Measurements from ENCODE around the gene CLIC4.
"Not testable (repeated sequence)": the region's sequence is repeated elsewhere in the genome, so short reads cannot be mapped to it uniquely, and the experiment has no call there.

The CLIC4 gene

DNA sequence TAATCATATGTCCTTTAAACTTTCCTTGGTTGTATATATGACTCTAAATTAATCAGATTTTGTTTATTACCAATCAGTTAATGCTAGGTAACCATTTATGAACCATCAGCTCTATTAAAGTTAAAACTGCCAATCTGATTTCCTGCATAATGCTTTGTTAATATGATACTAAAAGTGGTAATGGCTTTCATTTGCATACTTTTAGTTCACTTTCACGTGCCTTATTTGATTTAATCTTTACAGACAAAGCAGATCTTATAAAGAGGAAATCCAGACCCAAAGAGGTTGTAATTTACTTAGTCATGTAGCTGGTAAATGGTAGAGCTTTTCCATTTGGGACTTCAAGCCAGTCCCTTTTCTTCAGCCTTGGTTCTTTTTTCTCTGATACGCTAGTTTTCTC, 61.3 kb downstream of the CLIC4 start:
- no peak for FAIRE-seq
- TF ChIP-seq, protein P1, sequence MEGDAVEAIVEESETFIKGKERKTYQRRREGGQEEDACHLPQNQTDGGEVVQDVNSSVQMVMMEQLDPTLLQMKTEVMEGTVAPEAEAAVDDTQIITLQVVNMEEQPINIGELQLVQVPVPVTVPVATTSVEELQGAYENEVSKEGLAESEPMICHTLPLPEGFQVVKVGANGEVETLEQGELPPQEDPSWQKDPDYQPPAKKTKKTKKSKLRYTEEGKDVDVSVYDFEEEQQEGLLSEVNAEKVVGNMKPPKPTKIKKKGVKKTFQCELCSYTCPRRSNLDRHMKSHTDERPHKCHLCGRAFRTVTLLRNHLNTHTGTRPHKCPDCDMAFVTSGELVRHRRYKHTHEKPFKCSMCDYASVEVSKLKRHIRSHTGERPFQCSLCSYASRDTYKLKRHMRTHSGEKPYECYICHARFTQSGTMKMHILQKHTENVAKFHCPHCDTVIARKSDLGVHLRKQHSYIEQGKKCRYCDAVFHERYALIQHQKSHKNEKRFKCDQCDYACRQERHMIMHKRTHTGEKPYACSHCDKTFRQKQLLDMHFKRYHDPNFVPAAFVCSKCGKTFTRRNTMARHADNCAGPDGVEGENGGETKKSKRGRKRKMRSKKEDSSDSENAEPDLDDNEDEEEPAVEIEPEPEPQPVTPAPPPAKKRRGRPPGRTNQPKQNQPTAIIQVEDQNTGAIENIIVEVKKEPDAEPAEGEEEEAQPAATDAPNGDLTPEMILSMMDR (IDR thresholded peaks at IDR 0.05; ENCODE audit: insufficient read depth, missing control alignments): no peak
- no peak for DNase-seq (ENCODE audit: insufficient read length, low spot score)

GRCh38 chr1:24811494-24811893, 66.2 kb downstream of the CLIC4 start:
- DNase-seq (ENCODE audit: insufficient read length, low spot score); FAIRE-seq: not testable (repeated sequence)

- not testable (repeated sequence) for FAIRE-seq; DNase-seq (ENCODE audit: insufficient read length, low spot score)
These were observed 75.0 kb downstream of the CLIC4 start for GRCh38 chr1:24820221-24820620.

- DNase-seq (ENCODE audit: insufficient read length, low spot score) (no peak), FAIRE-seq (no peak)
- TF ChIP-seq, protein P1 (IDR thresholded peaks at IDR 0.05; ENCODE audit: insufficient read depth, missing control alignments): no peak
These were observed 77.6 kb downstream of the CLIC4 start for GRCh38 chr1:24822887-24823286.

GRCh38 chr1:24823486-24823885, 78.2 kb downstream of the CLIC4 start:
- not testable (repeated sequence) for FAIRE-seq

GRCh38 chr1:24825174-24825573, 79.9 kb downstream of the CLIC4 start:
- DNase-seq (ENCODE audit: insufficient read length, low spot score): no peak
- no peak for FAIRE-seq
- TF ChIP-seq, protein P1 (IDR thresholded peaks at IDR 0.05; ENCODE audit: insufficient read depth, missing control alignments): no peak

More at GRCh38 chr1:24823486-24823885, 78.2 kb downstream of the CLIC4 start:
- not testable (repeated sequence) for DNase-seq (ENCODE audit: insufficient read length, low spot score)

DNA sequence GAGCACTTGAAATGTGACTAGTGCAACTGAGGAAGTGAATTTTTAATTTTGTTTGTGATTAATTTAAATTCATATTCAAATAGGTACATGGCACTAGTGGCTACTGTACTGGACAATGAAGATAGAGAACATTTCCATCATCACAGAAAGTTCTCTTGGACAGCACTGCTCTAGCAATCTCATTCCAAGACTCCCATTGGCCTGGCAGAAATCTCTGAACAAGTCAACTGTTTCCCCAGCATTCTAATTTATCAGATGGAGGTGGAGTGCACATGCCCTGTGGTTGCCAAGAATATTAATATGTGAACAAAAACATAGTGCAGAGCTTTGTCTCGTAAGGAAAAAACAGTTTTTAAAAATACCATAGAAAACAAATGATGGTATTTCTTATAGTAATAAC, 81.3 kb downstream of the CLIC4 start:
- no peak for DNase-seq (ENCODE audit: insufficient read length, low spot score)
- TF ChIP-seq, protein P1 (IDR thresholded peaks at IDR 0.05; ENCODE audit: insufficient read depth, missing control alignments): no peak
- no peak for FAIRE-seq

GRCh38 chr1:24827379-24828135, 82.3 kb downstream of the CLIC4 start:
- DNase-seq (ENCODE audit: insufficient read length, low spot score) (no peak), FAIRE-seq (no peak)
- TF ChIP-seq, protein P1 (IDR thresholded peaks at IDR 0.05; ENCODE audit: insufficient read depth, missing control alignments): no peak
